Ovary (tissue), 3 donors: Measurements from ENCODE around the gene ZMAT5.

Source experiments
- POLR2A ChIP-seq: fragments of 450-650 bp; IDR thresholded peaks from one replicate; pipeline ENCODE4 v1.6.1; 2017; ENCODE audit warnings: antibody characterized with exemption, mild to moderate bottlenecking, moderate library complexity
- TF ChIP-seq, protein P1 (sequence below), 3 donors: fragments of 450-650 bp in 2 of 3; fragments of 200-600 bp in 1 of 3; IDR thresholded peaks; one replicate each; pipeline versions ENCODE4 v1.5.1 to v1.8.0; 2016 to 2022; ENCODE audit warnings: antibody characterized with exemption in 3 of 3, mild to moderate bottlenecking in 1 of 3
- donor health status: DM: no; HTN: no; CAD: no.

DNA sequence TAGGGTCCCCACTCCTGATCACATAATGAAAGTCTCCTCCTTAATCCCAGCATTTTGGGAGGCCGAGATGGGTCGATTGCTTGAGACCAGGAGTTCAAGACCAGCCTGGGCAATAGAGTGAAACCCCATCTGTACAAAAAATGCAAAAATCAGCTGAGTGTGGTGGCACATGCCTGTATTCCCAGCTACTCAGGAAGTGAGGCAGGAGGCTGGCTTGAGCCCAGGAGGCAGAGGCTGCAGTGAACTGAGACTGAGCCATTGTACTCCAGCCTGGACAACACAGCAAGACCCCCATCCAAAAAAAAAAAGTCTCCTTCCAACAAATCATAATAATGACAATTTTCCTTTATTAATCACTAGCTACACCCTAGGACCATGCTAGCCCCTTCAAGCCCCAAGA is 15.1 kb downstream of the ZMAT5 start:
- TF ChIP-seq, protein P1, sequence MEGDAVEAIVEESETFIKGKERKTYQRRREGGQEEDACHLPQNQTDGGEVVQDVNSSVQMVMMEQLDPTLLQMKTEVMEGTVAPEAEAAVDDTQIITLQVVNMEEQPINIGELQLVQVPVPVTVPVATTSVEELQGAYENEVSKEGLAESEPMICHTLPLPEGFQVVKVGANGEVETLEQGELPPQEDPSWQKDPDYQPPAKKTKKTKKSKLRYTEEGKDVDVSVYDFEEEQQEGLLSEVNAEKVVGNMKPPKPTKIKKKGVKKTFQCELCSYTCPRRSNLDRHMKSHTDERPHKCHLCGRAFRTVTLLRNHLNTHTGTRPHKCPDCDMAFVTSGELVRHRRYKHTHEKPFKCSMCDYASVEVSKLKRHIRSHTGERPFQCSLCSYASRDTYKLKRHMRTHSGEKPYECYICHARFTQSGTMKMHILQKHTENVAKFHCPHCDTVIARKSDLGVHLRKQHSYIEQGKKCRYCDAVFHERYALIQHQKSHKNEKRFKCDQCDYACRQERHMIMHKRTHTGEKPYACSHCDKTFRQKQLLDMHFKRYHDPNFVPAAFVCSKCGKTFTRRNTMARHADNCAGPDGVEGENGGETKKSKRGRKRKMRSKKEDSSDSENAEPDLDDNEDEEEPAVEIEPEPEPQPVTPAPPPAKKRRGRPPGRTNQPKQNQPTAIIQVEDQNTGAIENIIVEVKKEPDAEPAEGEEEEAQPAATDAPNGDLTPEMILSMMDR (IDR thresholded peaks at IDR 0.05): no peak
- no peak for TF ChIP-seq POLR2A
